Thoracic aorta (tissue), 2 donors: Measurements from ENCODE around the gene MBTPS1. TPM values are rescaled to one million over a fixed set of nuclear protein-coding genes. Genes with fewer than 3 reads are reported as not detected.
"Not testable (repeated sequence)": the region's sequence is repeated elsewhere in the genome, so short reads cannot be mapped to it uniquely, and the experiment has no call there.

Source experiments
- ATAC-seq: fragments of 150-250 bp; one replicate; pipeline ENCODE4 v1.8.0; 2017; ENCODE audit warnings: low read depth; ENCODE audit not compliant: insufficient number of reproducible peaks, low FRiP score
- DNase-seq: peaks from one replicate; pipeline ENCODE4 v3.0.0-alpha.2; 2020; ENCODE audit warnings: low spot score
- H3K27ac ChIP-seq, 2 donors: fragments of 200-600 bp; sonication (generic); 1 replicate in 1 of 2; 2 replicates in 1 of 2; pipeline ENCODE4 v1.5.1; 2016; ENCODE audit warnings: mild to moderate bottlenecking in 2 of 2, moderate library complexity in 2 of 2
- H3K27me3 ChIP-seq: fragments of 200-600 bp; sonication (generic); replicated peaks from 2 replicates; pipeline ENCODE4 v1.6.0; 2016; ENCODE audit warnings: mild to moderate bottlenecking; ENCODE audit not compliant: insufficient read depth
- H3K36me3 ChIP-seq: fragments of 200-600 bp; sonication (generic); one replicate; pipeline ENCODE4 v1.5.1; 2016
- H3K4me1 ChIP-seq, 2 donors: fragments of 200-600 bp; sonication (generic); 1 replicate in 1 of 2; 2 replicates in 1 of 2; pipeline versions ENCODE4 v1.5.1 to v1.6.0; 2016; ENCODE audit warnings: low read depth in 2 of 2, mild to moderate bottlenecking in 1 of 2; ENCODE audit not compliant: control insufficient read depth in 1 of 2
- H3K4me3 ChIP-seq: fragments of 200-600 bp; sonication (generic); 2 replicates; pipeline ENCODE4 v1.5.1; 2016; ENCODE audit warnings: mild to moderate bottlenecking
- H3K9me3 ChIP-seq: fragments of 200-600 bp; sonication (generic); 2 replicates; pipeline ENCODE4 v1.5.1; 2016
- total RNA-seq, 2 donors: library from RNA; depleted of rRNA; stranded (reverse); fragments of >200 nt; gene quantifications; one replicate each; pipeline versions ENCODE4 v1.1.0 to v1.2.3, GENCODE V29; 2016
- TF ChIP-seq, protein P1 (sequence below): fragments of 200-600 bp; sonication (generic); IDR thresholded peaks from one replicate; pipeline ENCODE4 v1.5.1; 2019; ENCODE audit warnings: antibody characterized with exemption

Gene MBTPS1
- total RNA-seq, 2 donors from 2014 or later = 91.9 to 98.2 TPM

DNA sequence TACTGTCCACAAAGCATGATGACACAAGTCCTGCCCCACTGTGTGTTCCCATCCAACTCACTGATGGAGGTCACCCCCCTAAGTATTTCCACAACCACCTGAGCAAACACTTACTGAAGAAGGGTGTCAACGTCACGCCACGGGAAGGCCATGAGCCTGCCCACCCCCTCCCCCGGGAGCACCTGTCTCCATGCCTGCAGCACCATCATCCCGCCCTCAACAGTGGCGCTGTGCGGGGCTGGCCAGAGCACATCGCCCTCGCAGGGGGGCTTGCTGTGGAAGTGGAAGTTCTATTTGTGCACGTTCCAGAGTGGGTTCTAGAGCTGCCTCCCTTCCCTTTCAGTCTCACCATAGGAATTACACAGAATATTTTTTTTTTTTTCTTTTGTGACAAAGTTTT lies 4.3 kb upstream of the MBTPS1 start:
- no peak overlapping the region for H3K27ac ChIP-seq
- ATAC-seq = no peak
- H3K4me3 ChIP-seq = no peak overlapping the region
- TF ChIP-seq, protein P1, sequence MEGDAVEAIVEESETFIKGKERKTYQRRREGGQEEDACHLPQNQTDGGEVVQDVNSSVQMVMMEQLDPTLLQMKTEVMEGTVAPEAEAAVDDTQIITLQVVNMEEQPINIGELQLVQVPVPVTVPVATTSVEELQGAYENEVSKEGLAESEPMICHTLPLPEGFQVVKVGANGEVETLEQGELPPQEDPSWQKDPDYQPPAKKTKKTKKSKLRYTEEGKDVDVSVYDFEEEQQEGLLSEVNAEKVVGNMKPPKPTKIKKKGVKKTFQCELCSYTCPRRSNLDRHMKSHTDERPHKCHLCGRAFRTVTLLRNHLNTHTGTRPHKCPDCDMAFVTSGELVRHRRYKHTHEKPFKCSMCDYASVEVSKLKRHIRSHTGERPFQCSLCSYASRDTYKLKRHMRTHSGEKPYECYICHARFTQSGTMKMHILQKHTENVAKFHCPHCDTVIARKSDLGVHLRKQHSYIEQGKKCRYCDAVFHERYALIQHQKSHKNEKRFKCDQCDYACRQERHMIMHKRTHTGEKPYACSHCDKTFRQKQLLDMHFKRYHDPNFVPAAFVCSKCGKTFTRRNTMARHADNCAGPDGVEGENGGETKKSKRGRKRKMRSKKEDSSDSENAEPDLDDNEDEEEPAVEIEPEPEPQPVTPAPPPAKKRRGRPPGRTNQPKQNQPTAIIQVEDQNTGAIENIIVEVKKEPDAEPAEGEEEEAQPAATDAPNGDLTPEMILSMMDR = no peak
- H3K27me3 ChIP-seq = no peaks in the 10 kb centered on the region
- peaks cover 0 to 6% of the 10 kb centered on the region in 2 donors for H3K4me1 ChIP-seq
- peaks cover 4% of the 10 kb centered on the region for H3K36me3 ChIP-seq
- DNase-seq = no peak
- H3K9me3 ChIP-seq = no peaks in the 10 kb centered on the region

DNA sequence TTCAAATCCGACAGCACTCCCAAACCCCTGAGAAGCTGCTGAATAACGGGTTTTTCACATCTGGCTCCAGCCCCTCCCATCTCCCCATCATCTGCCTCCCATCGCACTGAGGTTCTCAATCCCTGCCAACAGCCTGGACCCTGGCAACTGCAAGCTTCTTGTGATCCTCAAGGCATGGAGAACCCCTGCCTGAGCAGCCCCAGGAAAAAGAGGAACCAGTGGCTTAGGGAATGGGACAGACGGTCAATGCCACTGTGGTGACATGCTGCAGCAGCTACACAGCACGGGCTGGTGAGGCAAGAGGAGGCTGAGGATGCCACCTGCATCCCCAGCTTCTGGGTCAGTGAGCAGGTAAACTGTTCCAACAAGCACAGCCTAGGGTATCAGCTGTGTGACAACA lies 3.3 kb upstream of the MBTPS1 start:
- peaks cover 4% of the 10 kb centered on the region for H3K36me3 ChIP-seq
- H3K27me3 ChIP-seq = no peaks in the 10 kb centered on the region
- no peak overlapping the region for H3K27ac ChIP-seq
- H3K9me3 ChIP-seq = no peaks in the 10 kb centered on the region
- TF ChIP-seq, protein P1 = no peak
- ATAC-seq (no peak), DNase-seq (no peak)
- H3K4me3 ChIP-seq = no peak overlapping the region
- H3K4me1 ChIP-seq = peaks cover 3 to 15% of the 10 kb centered on the region in 2 donors

DNA sequence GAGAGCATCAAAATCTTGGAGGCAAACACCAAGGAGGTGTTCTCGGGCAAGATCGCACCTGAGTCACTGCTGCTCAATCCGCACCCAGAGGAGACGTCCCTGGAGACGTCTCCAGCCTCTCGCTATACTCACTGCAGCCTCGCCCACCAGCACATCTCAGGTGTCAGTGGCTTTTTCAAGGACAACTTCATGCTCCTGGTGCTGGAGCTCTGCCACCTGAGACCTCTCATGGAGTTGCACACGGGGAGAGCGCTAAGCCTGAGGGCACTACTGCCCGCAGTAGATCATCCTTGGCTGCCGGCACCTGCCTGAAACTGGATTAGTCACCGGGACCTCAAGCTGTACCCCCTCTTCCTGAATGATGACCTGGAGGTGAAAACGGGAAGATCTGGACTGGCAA lies 2.6 kb upstream of the MBTPS1 start:
- no peak overlapping the region for H3K4me3 ChIP-seq
- ATAC-seq (no peak), DNase-seq (no peak)
- peaks cover 3 to 22% of the 10 kb centered on the region in 2 donors for H3K4me1 ChIP-seq
- H3K9me3 ChIP-seq = no peaks in the 10 kb centered on the region
- H3K27me3 ChIP-seq = no peaks in the 10 kb centered on the region
- peaks cover 3% of the 10 kb centered on the region for H3K36me3 ChIP-seq
- no peak overlapping the region for H3K27ac ChIP-seq
- TF ChIP-seq, protein P1 = no peak

DNA sequence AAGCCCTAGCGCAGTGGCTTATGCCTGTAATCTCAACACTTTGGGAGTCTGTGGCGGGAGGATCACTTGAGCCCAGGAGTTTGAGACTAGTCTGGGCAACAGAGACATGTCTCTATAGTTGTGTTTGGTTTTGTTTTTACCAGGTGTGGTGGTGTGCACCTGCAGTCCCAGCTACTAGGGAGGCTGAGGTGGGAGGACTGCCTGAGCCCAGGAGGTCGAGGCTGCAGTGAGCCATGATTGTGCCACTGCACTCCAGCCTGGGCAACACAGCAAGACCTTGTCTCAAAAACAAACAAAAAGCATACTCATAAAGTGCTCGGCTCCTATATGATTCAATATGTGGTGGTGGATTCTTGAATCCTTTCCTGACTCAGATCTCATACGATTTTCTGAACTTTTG lies 1.6 kb upstream of the MBTPS1 start:
- not testable (repeated sequence) for ATAC-seq, H3K4me3 ChIP-seq, H3K36me3 ChIP-seq, H3K9me3 ChIP-seq, H3K27ac ChIP-seq, H3K27me3 ChIP-seq, DNase-seq
- H3K4me1 ChIP-seq = peaks cover 3 to 24% of the 10 kb centered on the region in 2 donors

DNA sequence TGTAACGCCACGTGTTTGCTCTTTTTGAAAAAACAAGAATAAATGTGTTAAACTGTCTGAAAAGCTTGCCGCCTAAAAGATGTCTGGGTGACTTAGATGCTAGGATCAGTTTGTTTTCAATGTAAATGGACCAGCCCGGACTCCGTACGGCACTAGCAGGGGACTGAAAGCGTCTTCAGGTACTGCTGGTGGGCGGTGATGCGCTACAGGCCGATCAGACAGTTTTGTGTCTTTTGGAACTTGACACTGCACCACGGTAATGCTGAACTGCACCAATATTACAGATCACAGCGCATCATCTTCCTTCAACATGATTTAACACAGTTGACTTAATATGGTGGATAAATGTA lies 727 bp upstream of the MBTPS1 start:
- no peaks in the 10 kb centered on the region for H3K9me3 ChIP-seq
- no peak for ATAC-seq
- H3K4me3 ChIP-seq = peak overlapping the region; percentile 90
- H3K27me3 ChIP-seq = no peaks in the 10 kb centered on the region
- H3K4me1 ChIP-seq = peaks cover 3 to 24% of the 10 kb centered on the region in 2 donors
- no peak for DNase-seq
- TF ChIP-seq, protein P1 = no peak
- no peaks in the 10 kb centered on the region for H3K36me3 ChIP-seq
- H3K27ac ChIP-seq = peak overlapping the region; percentile 85
